GM12878 (cell line): ENCODE measurements around the gene FBXL17. TPM values are rescaled to one million over a fixed set of nuclear protein-coding genes. Genes with fewer than 3 reads are reported as not detected.

Source experiments
- ATAC-seq: fragments of 200-7000 bp; cut with Tn5 transposase; 3 replicates; pipeline ENCODE4 v1.9.1; 2020; ENCODE audit warnings: mild to moderate bottlenecking, moderate library complexity
- BruUV-seq: library from RNA; stranded (reverse); fragments of 400-500 nt; replicated peaks from 2 replicates; lab custom pipeline; 2021; lab: Mats Ljungman, UMichigan
- CTCF ChIA-PET: fragments of 300-600 bp; sonication (Branson Sonifier 250); formaldehyde crosslinking; extraction: SDS; loops from one replicate; lab custom pipeline; 2021; ENCODE audit warnings: inconsistent platforms; lab: Yijun Ruan, JAX
- POLR2A ChIA-PET: fragments of 350-600 bp; formaldehyde crosslinking; extraction: SDS; loops from one replicate; lab custom pipeline; 2021; ENCODE audit warnings: inconsistent platforms; lab: Charles Lee
- RAD21 ChIA-PET: fragments of 300-600 bp; sonication (Branson Sonifier 250); formaldehyde crosslinking; loops from one replicate; lab custom pipeline; 2023; ENCODE audit warnings: antibody characterized with exemption; ENCODE audit not compliant: unreplicated experiment; lab: Charles Lee
- SMC1A ChIA-PET: fragments of 300-600 bp; sonication (Branson Sonifier 250); formaldehyde crosslinking; loops from one replicate; lab custom pipeline; 2023; ENCODE audit not compliant: unreplicated experiment, uncharacterized antibody; lab: Charles Lee
- DNase-seq: peaks from one replicate; pipeline ENCODE4 v3.0.0-alpha.2; 2011; ENCODE audit warnings: low read depth, low spot score
- FAIRE-seq: peaks from 3 replicates; lab custom pipeline; 2011; peaks lifted over from hg19 to GRCh38; lab: Jason Lieb, UNC
- H2AFZ ChIP-seq: 2 replicates; pipeline ENCODE4 v1.6.0; 2011; ENCODE audit warnings: low read depth, low read length, control low read depth; ENCODE audit not compliant: control insufficient read depth
- H3K27ac ChIP-seq: 2 replicates; pipeline ENCODE4 v1.5.1; 2011; ENCODE audit warnings: control low read depth; ENCODE audit not compliant: control insufficient read depth, insufficient read depth
- H3K27me3 ChIP-seq, 2 experiments: replicated peaks in 1 of 2; 2 replicates each; pipeline versions ENCODE4 v1.6.0 to v1.6.1; 2011; ENCODE audit warnings: low read length in 1 of 2; ENCODE audit not compliant: control insufficient read depth in 2 of 2, insufficient read depth in 2 of 2
- H3K36me3 ChIP-seq, 2 experiments: 2 replicates each; pipeline ENCODE4 v1.5.1; 2011; ENCODE audit warnings: low read length in 1 of 2; ENCODE audit not compliant: control insufficient read depth in 2 of 2, insufficient read depth in 2 of 2
- H3K4me1 ChIP-seq: 2 replicates; pipeline ENCODE4 v1.6.1; 2011; ENCODE audit warnings: mild to moderate bottlenecking, low read length, moderate library complexity, mixed read lengths; ENCODE audit not compliant: control insufficient read depth, insufficient read depth
- H3K4me2 ChIP-seq: 2 replicates; pipeline ENCODE4 v1.6.0; 2011; ENCODE audit warnings: control low read depth; ENCODE audit not compliant: control insufficient read depth, insufficient read depth
- H3K4me3 ChIP-seq: fragments of 200-600 bp; sonication (generic); 2 replicates; pipeline ENCODE4 v1.5.1; 2016
- H3K79me2 ChIP-seq: 2 replicates; pipeline ENCODE4 v1.6.0; 2011; ENCODE audit warnings: low read length; ENCODE audit not compliant: control insufficient read depth, insufficient read depth
- H3K9ac ChIP-seq: 2 replicates; pipeline ENCODE4 v1.8.0; 2011; ENCODE audit warnings: low read length, control low read depth, mixed read lengths; ENCODE audit not compliant: control insufficient read depth, insufficient read depth
- H3K9me3 ChIP-seq: replicated peaks from 3 replicates; pipeline ENCODE4 v1.5.1; 2011; ENCODE audit warnings: mild to moderate bottlenecking, low read length; ENCODE audit not compliant: control insufficient read depth, insufficient read depth
- H4K20me1 ChIP-seq: 2 replicates; pipeline ENCODE4 v1.6.0; 2011; ENCODE audit not compliant: control insufficient read depth, insufficient read depth
- CTCF ChIP-seq, 3 experiments: IDR thresholded peaks in 2 of 3; conservative IDR thresholded peaks in 1 of 3; 2 replicates each; pipeline ENCODE4 v1.5.1; 2011; ENCODE audit warnings: low read depth in 3 of 3, low read length in 3 of 3, mild to moderate bottlenecking in 3 of 3, control low read depth in 2 of 3, moderate library complexity in 2 of 3, inconsistent platforms in 1 of 3, mixed read lengths in 1 of 3; ENCODE audit not compliant: control insufficient read depth in 2 of 3, insufficient read depth in 1 of 3; ENCODE audit errors: extremely low read depth in 1 of 3
- ESRRA ChIP-seq: IDR thresholded peaks from 2 replicates; pipeline ENCODE4 v1.6.1; 2012; ENCODE audit warnings: mild to moderate bottlenecking, low read length, improper control_type of control experiment
- GATAD2B ChIP-seq: fragments of 450-650 bp; conservative IDR thresholded peaks from 2 replicates; pipeline ENCODE4 v1.6.1; 2017; ENCODE audit warnings: low read depth, mild to moderate bottlenecking, moderate library complexity
- IKZF1 ChIP-seq: fragments of 450-650 bp; conservative IDR thresholded peaks from 2 replicates; pipeline ENCODE4 v1.6.1; 2017; ENCODE audit warnings: antibody characterized with exemption, mild to moderate bottlenecking
- MTA2 ChIP-seq: fragments of 450-650 bp; IDR thresholded peaks from 2 replicates; pipeline ENCODE4 v1.6.1; 2016; ENCODE audit warnings: low read depth, mild to moderate bottlenecking, moderate library complexity
- POLR2A ChIP-seq: IDR thresholded peaks from 2 replicates; pipeline ENCODE4 v1.6.1; 2011; ENCODE audit warnings: low read depth, mild to moderate bottlenecking, low read length
- REST ChIP-seq: IDR thresholded peaks from 2 replicates; pipeline ENCODE4 v1.6.1; 2012; ENCODE audit warnings: mild to moderate bottlenecking, low read depth, low read length
- SREBF1 ChIP-seq: IDR thresholded peaks from 2 replicates; pipeline ENCODE4 v1.6.1; 2012; ENCODE audit warnings: mild to moderate bottlenecking, low read length
- WGBS: methylation state at CpG from one replicate; pipeline ENCODE4 v1.1.6; 2016; ENCODE audit warnings: low lambda C conversion rate; ENCODE audit not compliant: insufficient replicate concordance, insufficient coverage; ENCODE audit errors: missing lambda C conversion rate; 5-methylcytosine and 5-hydroxymethylcytosine counted together
- in situ Hi-C: fragments of 300-500 bp; cut with MboI; formaldehyde crosslinking; loops from 9 replicates; pipeline ENCODE4 v1.14.3; 2018; ENCODE audit warnings: mixed read lengths
- intact Hi-C: fragments of 100-400 bp; cut with micrococcal nuclease; formaldehyde crosslinking; loops from one replicate; pipeline ENCODE4 v1.14.2; 2022; ENCODE audit not compliant: unreplicated experiment
- polyA plus RNA-seq, 11 experiments: library from polyadenylated mRNA; depleted of rRNA in 4 of 11; unstranded in 6 of 11; stranded (reverse) in 5 of 11; fragments of >200 nt; fragmentation: Nextera tagmentation in 4 of 11; fragmentation: Illumina TruSeq in 1 of 11; extraction: Ambion mirVana in 4 of 11; extraction: Trizol in 1 of 11; gene quantifications; 1 replicate in 1 of 11; 2 replicates in 10 of 11; pipeline versions ENCODE4 v1.2.1 to v1.2.3, GENCODE V29; 2011 to 2016; ENCODE audit warnings: inconsistent platforms in 2 of 11, missing spikeins in 2 of 11, low read depth in 1 of 11
- total RNA-seq, 4 experiments: library from RNA; depleted of rRNA in 3 of 4; stranded (reverse); fragments of >200 nt in 3 of 4; fragmentation: Illumina TruSeq in 1 of 4; extraction: Trizol in 1 of 4; gene quantifications; 2 replicates each; pipeline versions ENCODE4 v1.2.1 to v1.2.3, GENCODE V29; 2013 to 2021
- TF ChIP-seq, protein P1 (sequence below): fragments of 450-650 bp; IDR thresholded peaks from 2 replicates; pipeline ENCODE4 v1.6.1; 2017; ENCODE audit warnings: mild to moderate bottlenecking, low read depth, inconsistent platforms; ENCODE audit not compliant: poor library complexity, severe bottlenecking

FBXL17 gene
- total and polyA plus RNA-seq, 10 of the 15 experiments (the other 5 are each of a cell fraction or from before 2014, with no cell fraction given): 0.88 to 9.0 (median 4.4) TPM

GRCh38 chr5:107860044-107860443 is 521.9 kb downstream of the FBXL17 start:
- CTCF ChIA-PET: interaction anchor here (1.1 kb wide), 1 partner anchor 26 kb away, joined by 3 read pairs; no protein-coding TSS in a partner anchor
- Histone ChIP-seq H3K4me1 (no peaks in the 10 kb centered on the region), H3K36me3 (no peaks in the 10 kb centered on the region; a peak in 1 of 4 replicates), H3K4me3 (no peak overlapping the region), H3K27me3 (no peaks in the 10 kb centered on the region), H3K27ac (no peak overlapping the region), H3K4me2 (no peak overlapping the region), H3K9me3 (no peaks in the 10 kb centered on the region), H4K20me1 (no peaks in the 10 kb centered on the region), H3K79me2 (no peaks in the 10 kb centered on the region), H3K9ac (no peak overlapping the region), H2AFZ (no peak overlapping the region)
- TF ChIP-seq MTA2: 0 out of 2 replicates have a peak, but pooled peaks have one; percentile 16
- TF ChIP-seq, protein P1, sequence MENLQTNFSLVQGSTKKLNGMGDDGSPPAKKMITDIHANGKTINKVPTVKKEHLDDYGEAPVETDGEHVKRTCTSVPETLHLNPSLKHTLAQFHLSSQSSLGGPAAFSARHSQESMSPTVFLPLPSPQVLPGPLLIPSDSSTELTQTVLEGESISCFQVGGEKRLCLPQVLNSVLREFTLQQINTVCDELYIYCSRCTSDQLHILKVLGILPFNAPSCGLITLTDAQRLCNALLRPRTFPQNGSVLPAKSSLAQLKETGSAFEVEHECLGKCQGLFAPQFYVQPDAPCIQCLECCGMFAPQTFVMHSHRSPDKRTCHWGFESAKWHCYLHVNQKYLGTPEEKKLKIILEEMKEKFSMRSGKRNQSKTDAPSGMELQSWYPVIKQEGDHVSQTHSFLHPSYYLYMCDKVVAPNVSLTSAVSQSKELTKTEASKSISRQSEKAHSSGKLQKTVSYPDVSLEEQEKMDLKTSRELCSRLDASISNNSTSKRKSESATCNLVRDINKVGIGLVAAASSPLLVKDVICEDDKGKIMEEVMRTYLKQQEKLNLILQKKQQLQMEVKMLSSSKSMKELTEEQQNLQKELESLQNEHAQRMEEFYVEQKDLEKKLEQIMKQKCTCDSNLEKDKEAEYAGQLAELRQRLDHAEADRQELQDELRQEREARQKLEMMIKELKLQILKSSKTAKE: no peak
- SMC1A ChIA-PET: interaction anchor here (0.6 to 2.2 kb wide), 13 partner anchors 10 to 131 kb away, joined by 3 to 11 read pairs (median 3); no protein-coding TSS in a partner anchor
- 0 out of 3 replicates have a peak, but pooled peaks have one; percentile 20 for ATAC-seq
- intact Hi-C loops: no loop called here
- no peak for DNase-seq
- 92% methylated on average over 1 of the region's 1 CpG for WGBS
- BruUV-seq: no TSS peak
- RAD21 ChIA-PET: interaction anchor here (1.4 to 1.5 kb wide), 2 partner anchors 48 to 62 kb away, joined by 4 to 7 read pairs; no protein-coding TSS in a partner anchor
- FAIRE-seq: no peak
- POLR2A ChIA-PET: interaction anchor here (1.1 to 1.2 kb wide), 2 partner anchors 10 to 12 kb away, joined by 3 read pairs; no protein-coding TSS in a partner anchor
- in situ Hi-C loops: no loop called here

- SMC1A ChIA-PET: no interaction called here
- no TSS peak for BruUV-seq
- ATAC-seq (no peak), DNase-seq (no peak), FAIRE-seq (no peak)
- H3K27ac ChIP-seq: no peak overlapping the region
- no peaks in the 10 kb centered on the region for H3K79me2 ChIP-seq
- H2AFZ ChIP-seq: no peak overlapping the region
- no peaks in the 10 kb centered on the region for H3K27me3 ChIP-seq
- no peak overlapping the region for H3K4me3 ChIP-seq
- WGBS: 77% methylated on average over 3 of the region's 3 CpGs
- H3K9ac ChIP-seq: no peak overlapping the region
- H3K9me3 ChIP-seq: no peaks in the 10 kb centered on the region
- TF ChIP-seq REST (no peak), ESRRA (no peak), IKZF1 (no peak), SREBF1 (no peak), CTCF (IDR thresholded peaks at IDR 0.05 in 2 of 3, conservative IDR thresholded peaks at IDR 0.05 in 1 of 3; ENCODE audit: control insufficient read depth in 2 of 3, extremely low read depth in 1 of 3, insufficient read depth in 1 of 3, low read depth in 3 of 3, low read length in 3 of 3) (no peak), POLR2A (no peak), GATAD2B (no peak)
- no peaks in the 10 kb centered on the region for H4K20me1 ChIP-seq
- intact Hi-C loops (loop anchor here (10.0 kb wide), 1 partner anchor 236 kb away; no protein-coding TSS in a partner anchor), in situ Hi-C loops (no loop called here)
- POLR2A ChIA-PET: no interaction called here
- RAD21 ChIA-PET: no interaction called here
- no peaks in the 10 kb centered on the region for H3K4me1 ChIP-seq
- CTCF ChIA-PET: no interaction called here
- H3K36me3 ChIP-seq: no peaks in the 10 kb centered on the region; a peak in 1 of 4 replicates
- H3K4me2 ChIP-seq: no peak overlapping the region
Measured at GRCh38 chr5:107858788-107859187, 523.1 kb downstream of the FBXL17 start.
